RWPE1 (cell line): ENCODE measurements around the gene RAB31.

ENCODE experiments used
- CTCF ChIA-PET: fragments of 350-600 bp; sonication (Branson Sonifier 250); formaldehyde crosslinking; extraction: SDS; loops from one replicate; lab custom pipeline; 2021; lab: Yijun Ruan, JAX
- POLR2A ChIA-PET: fragments of 400-600 bp; formaldehyde crosslinking; extraction: SDS; loops from one replicate; lab custom pipeline; 2020; ENCODE audit warnings: antibody characterized with exemption; ENCODE audit not compliant: low non-redundant PET; lab: Yijun Ruan, JAX
- DNase-seq: peaks from one replicate; pipeline ENCODE4 v3.0.0; 2012; ENCODE audit warnings: low spot score
- H3K27ac ChIP-seq: fragments of 450-650 bp; 2 replicates; pipeline ENCODE4 v1.5.1; 2017
- CTCF ChIP-seq: fragments of 450-650 bp; conservative IDR thresholded peaks from 2 replicates; pipeline ENCODE4 v1.5.1; 2017; ENCODE audit warnings: low read depth, mild to moderate bottlenecking

Gene RAB31

GRCh38 chr18:9710037-9710436, 1.9 kb downstream of the RAB31 start:
- POLR2A ChIA-PET: interaction anchor here (0.6 kb wide), 1 partner anchor 23 kb away, joined by 3 read pairs; no protein-coding TSS in a partner anchor
- DNase-seq: no peak
- CTCF ChIA-PET: no interaction called here
- TF ChIP-seq CTCF: no peak
- H3K27ac ChIP-seq: no peak overlapping the region

- H3K27ac ChIP-seq: no peak overlapping the region
- ChIA-PET CTCF (no interaction called here), POLR2A (no interaction called here)
- no peak for DNase-seq
- no peak for TF ChIP-seq CTCF
Measured at GRCh38 chr18:9711361-9712129, 3.4 kb downstream of the RAB31 start.

- POLR2A ChIA-PET: no interaction called here
- CTCF ChIA-PET: interaction anchor here (0.6 to 0.7 kb wide), 2 partner anchors 53 to 270 kb away, joined by 3 to 4 read pairs; no protein-coding TSS in a partner anchor
- TF ChIP-seq CTCF: no peak
- no peak overlapping the region for H3K27ac ChIP-seq
- DNase-seq: no peak
Measured at GRCh38 chr18:9712130-9712577, 4.1 kb downstream of the RAB31 start.

- POLR2A ChIA-PET: no interaction called here
- CTCF ChIA-PET: interaction anchor here (0.6 to 0.7 kb wide), 3 partner anchors 53 to 271 kb away, joined by 3 to 4 read pairs (median 3); partner anchors contain the start of gene VAPA
- no peak overlapping the region for H3K27ac ChIP-seq
- no peak for DNase-seq
- TF ChIP-seq CTCF: no peak
Measured at GRCh38 chr18:9712611-9713010, 4.5 kb downstream of the RAB31 start.

- H3K27ac ChIP-seq: no peak overlapping the region
- no peak for DNase-seq
- TF ChIP-seq CTCF: no peak
- POLR2A ChIA-PET: no interaction called here
- CTCF ChIA-PET: no interaction called here
Measured at GRCh38 chr18:9714266-9715087, 6.4 kb downstream of the RAB31 start.

GRCh38 chr18:9715088-9715343, 6.9 kb downstream of the RAB31 start:
- TF ChIP-seq CTCF: no peak

More at GRCh38 chr18:9715088-9715343, 6.9 kb downstream of the RAB31 start:
- H3K27ac ChIP-seq: no peak overlapping the region
- ChIA-PET CTCF (no interaction called here), POLR2A (no interaction called here)
- DNase-seq: no peak
